ENCODE data around the gene SLC15A2. TPM values are rescaled to one million over a fixed set of nuclear protein-coding genes. Genes with fewer than 3 reads are reported as not detected.

Gene SLC15A2
- total and polyA plus RNA-seq, 9 of the 15 experiments (the other 6 are each of a cell fraction or from before 2014, with no cell fraction given), result 0.05 to 0.53 (median 0.25) TPM; not detected in 1

- TF ChIP-seq HOMEZ (CRISPR knock-in tag; IDR thresholded peaks at IDR 0.05), result no peak
- TF ChIP-seq NONO (IDR thresholded peaks at IDR 0.05; ENCODE audit: low read depth in 2 of 2, low read length in 1 of 2), result no peak
- no peak for TF ChIP-seq ZNF766 (CRISPR knock-in tag; conservative IDR thresholded peaks at IDR 0.05)
- TF ChIP-seq SRSF7 (optimal IDR thresholded peaks at IDR 0.05; ENCODE audit: low read depth, low read length), result no peak
- no peak for TF ChIP-seq ZZZ3 (IDR thresholded peaks at IDR 0.05)
- TF ChIP-seq NEUROD1 (IDR thresholded peaks at IDR 0.05; ENCODE audit: borderline replicate concordance, low read depth, low read length, partially characterized antibody), result no peak
- TF ChIP-seq ZNF174 (CRISPR knock-in tag; IDR thresholded peaks at IDR 0.05), result no peak
- TF ChIP-seq ZC3H8 (IDR thresholded peaks at IDR 0.05), result no peak
- no peak for TF ChIP-seq ATF6 (CRISPR knock-in tag; IDR thresholded peaks at IDR 0.05)
- TF ChIP-seq ZNF707 (CRISPR knock-in tag; conservative IDR thresholded peaks at IDR 0.05), result no peak
- TF ChIP-seq ZNF318 (IDR thresholded peaks at IDR 0.05; ENCODE audit: borderline replicate concordance in 1 of 2, low read depth in 1 of 2), result no peak
- no peak for TF ChIP-seq CC2D1A (IDR thresholded peaks at IDR 0.05)
- TF ChIP-seq ZNF121 (CRISPR knock-in tag; conservative IDR thresholded peaks at IDR 0.05), result no peak
These were observed 68.2 kb downstream of the SLC15A2 start (continued) for GRCh38 chr3:121962443-121962842.

All from K562 (cell line).